AG08396 (cell line): ENCODE data around the gene CAD.

ENCODE experiments used
- DNase-seq: peaks from one replicate; pipeline ENCODE4 v3.0.0; 2012; ENCODE audit warnings: low spot score, mixed read lengths

The CAD gene

GRCh38 chr2:27281855-27282559 lies 64.8 kb downstream of the CAD start, which contains the start of gene TRIM54:
TRIM54 (plus strand) TSS chr2:27282429; CDS start chr2:27282732, 303 bp downstream.
- peak; percentile 42 for DNase-seq

- no peak for DNase-seq
Measured at GRCh38 chr2:27282892-27283291, 65.7 kb downstream of the CAD start.

GRCh38 chr2:27284996-27285395 lies 67.8 kb downstream of the CAD start:
- DNase-seq: no peak

GRCh38 chr2:27285481-27285880 lies 68.3 kb downstream of the CAD start:
- DNase-seq: no peak

GRCh38 chr2:27288610-27289009 lies 71.4 kb downstream of the CAD start:
- DNase-seq: no peak

GRCh38 chr2:27290549-27290948 lies 73.4 kb downstream of the CAD start:
- DNase-seq: no peak

GRCh38 chr2:27291865-27292264 lies 74.7 kb downstream of the CAD start:
- DNase-seq: no peak
